Measurements from ENCODE around the gene FILIP1L. TPM values are rescaled to one million over a fixed set of nuclear protein-coding genes. Genes with fewer than 3 reads are reported as not detected.

FILIP1L gene
- total RNA-seq, 1 experiment from 2014 or later, result 0.17 TPM

GRCh38 chr3:99879275-99879674, 235.0 kb downstream of the FILIP1L start:
- no peak overlapping the region for H3K4me2 ChIP-seq (ENCODE audit: low read length)
- BruUV-seq (replicated peaks), result no TSS peak

More at GRCh38 chr3:99879275-99879674, 235.0 kb downstream of the FILIP1L start:
- Histone ChIP-seq H3K9me2 (ENCODE audit: insufficient read depth) (no peaks in the 10 kb centered on the region), H3K4me1 (ENCODE audit: control insufficient read depth in 1 of 2, insufficient read depth in 2 of 2, low read length in 2 of 2) (peaks cover 0 to 13% of the 10 kb centered on the region in 2 experiments; a peak in 2 of 4 replicates), H4K20me1 (ENCODE audit: insufficient read depth) (no peaks in the 10 kb centered on the region), H3K27ac (ENCODE audit: low read depth, low read length) (no peak overlapping the region), H3K36me3 (ENCODE audit: control insufficient read depth in 1 of 2, insufficient read depth in 2 of 2, low read length in 2 of 2) (no peaks in the 10 kb centered on the region), H3K9ac (ENCODE audit: low read length) (no peak overlapping the region), H3K4me3 (replicated peaks in 1 of 2; ENCODE audit: low read depth in 1 of 2, low read length in 2 of 2) (no peak overlapping the region), H2AFZ (ENCODE audit: low read depth, low read length, poor library complexity, severe bottlenecking) (no peak overlapping the region), H3K9me3 (ENCODE audit: control insufficient read depth in 1 of 2, insufficient read depth in 1 of 2, low read depth in 1 of 2, low read length in 2 of 2) (no peaks in the 10 kb centered on the region), H3K27me3 (ENCODE audit: insufficient read depth, low read length) (no peaks in the 10 kb centered on the region), H3K79me2 (ENCODE audit: insufficient read depth, low read length) (peaks cover 8% of the 10 kb centered on the region; the same call in 1 of the 2 replicates)
- ATAC-seq (no peak), DNase-seq (ENCODE audit: low read depth, low spot score) (no peak)
- TF ChIP-seq TCF7L2 (IDR thresholded peaks at IDR 0.05; ENCODE audit: borderline replicate concordance, extremely low read depth, insufficient read depth, insufficient read length) (no peak), EZH2 (IDR thresholded peaks at IDR 0.05) (no peak), ATF3 (IDR thresholded peaks at IDR 0.05) (no peak), JUND (IDR thresholded peaks at IDR 0.05) (no peak), SRF (IDR thresholded peaks at IDR 0.05; ENCODE audit: low read depth) (no peak), CTCF (IDR thresholded peaks at IDR 0.05 in 2 of 3, conservative IDR thresholded peaks at IDR 0.05 in 1 of 3; ENCODE audit: borderline replicate concordance in 1 of 3, insufficient read depth in 1 of 3, low read depth in 2 of 3, low read length in 2 of 3) (no peak), ZNF274 (IDR thresholded peaks at IDR 0.05; ENCODE audit: low read depth, low read length) (no peak), SIN3A (IDR thresholded peaks at IDR 0.05; ENCODE audit: low read depth) (no peak), REST (IDR thresholded peaks at IDR 0.05; ENCODE audit: low read depth) (no peak), ZBTB33 (IDR thresholded peaks at IDR 0.05; ENCODE audit: extremely low read depth, insufficient replicate concordance, low read length) (no peak), EGR1 (IDR thresholded peaks at IDR 0.05; ENCODE audit: low read depth) (no peak), MAX (IDR thresholded peaks at IDR 0.05) (no peak), FOSL1 (IDR thresholded peaks at IDR 0.05; ENCODE audit: low read depth) (no peak), SP1 (IDR thresholded peaks at IDR 0.05; ENCODE audit: low read depth) (no peak), YY1 (IDR thresholded peaks at IDR 0.05; ENCODE audit: extremely low read depth, insufficient replicate concordance, low read depth, low read length) (no peak)
- intact Hi-C loops (cut with micrococcal nuclease), result no loop called here
- CTCF ChIA-PET, result interaction anchor here (0.8 kb wide), 1 partner anchor 36 kb away, joined by 3 read pairs; no protein-coding TSS in a partner anchor
- POLR2A ChIA-PET, result no interaction called here
- RAD21 ChIA-PET (ENCODE audit: low non-redundant PET in 1 of 2, low total read pairs in 2 of 2, uncharacterized antibody in 2 of 2, unreplicated experiment in 2 of 2), result no interaction called here

Data from HCT116 (cell line).